ENCODE measurements around the gene KYAT1.

KYAT1 gene

DNA sequence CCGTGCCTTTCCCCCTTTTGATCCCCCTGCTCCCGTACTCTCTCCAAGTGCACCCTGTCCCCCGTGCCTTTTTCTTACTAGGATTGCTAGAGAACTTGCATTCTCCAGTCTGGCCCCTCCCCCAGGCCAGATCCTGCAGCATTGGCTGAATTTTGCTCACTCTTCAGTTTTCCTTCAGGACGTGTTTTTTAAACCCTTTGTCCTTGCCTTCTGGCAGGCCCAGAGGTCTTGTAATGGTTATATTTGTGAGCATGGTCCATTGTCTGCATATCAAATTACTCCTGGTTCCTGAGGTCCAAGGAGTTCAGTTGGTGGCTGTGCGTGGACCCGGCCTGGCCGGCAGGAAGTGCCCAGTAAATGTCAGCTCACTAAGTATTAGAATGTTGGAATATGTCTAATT is 94.1 kb downstream of the KYAT1 start:
- CTCF ChIA-PET = interaction anchor here (1.1 to 2.6 kb wide), 5 partner anchors 30 to 317 kb away, joined by 3 to 16 read pairs (median 4); partner anchors contain the start of gene ENDOG
- DNase-seq (ENCODE audit: extremely low spot score) = no peak
- TF ChIP-seq, protein P1, sequence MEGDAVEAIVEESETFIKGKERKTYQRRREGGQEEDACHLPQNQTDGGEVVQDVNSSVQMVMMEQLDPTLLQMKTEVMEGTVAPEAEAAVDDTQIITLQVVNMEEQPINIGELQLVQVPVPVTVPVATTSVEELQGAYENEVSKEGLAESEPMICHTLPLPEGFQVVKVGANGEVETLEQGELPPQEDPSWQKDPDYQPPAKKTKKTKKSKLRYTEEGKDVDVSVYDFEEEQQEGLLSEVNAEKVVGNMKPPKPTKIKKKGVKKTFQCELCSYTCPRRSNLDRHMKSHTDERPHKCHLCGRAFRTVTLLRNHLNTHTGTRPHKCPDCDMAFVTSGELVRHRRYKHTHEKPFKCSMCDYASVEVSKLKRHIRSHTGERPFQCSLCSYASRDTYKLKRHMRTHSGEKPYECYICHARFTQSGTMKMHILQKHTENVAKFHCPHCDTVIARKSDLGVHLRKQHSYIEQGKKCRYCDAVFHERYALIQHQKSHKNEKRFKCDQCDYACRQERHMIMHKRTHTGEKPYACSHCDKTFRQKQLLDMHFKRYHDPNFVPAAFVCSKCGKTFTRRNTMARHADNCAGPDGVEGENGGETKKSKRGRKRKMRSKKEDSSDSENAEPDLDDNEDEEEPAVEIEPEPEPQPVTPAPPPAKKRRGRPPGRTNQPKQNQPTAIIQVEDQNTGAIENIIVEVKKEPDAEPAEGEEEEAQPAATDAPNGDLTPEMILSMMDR (IDR thresholded peaks at IDR 0.05; ENCODE audit: control extremely low read depth, extremely low read depth, low read depth, missing control alignments) = no peak
- POLR2A ChIA-PET = interaction anchor here (0.8 kb wide), 1 partner anchor 235 kb away, joined by 3 read pairs; the partner anchor contains the start of gene SPTAN1

DNA sequence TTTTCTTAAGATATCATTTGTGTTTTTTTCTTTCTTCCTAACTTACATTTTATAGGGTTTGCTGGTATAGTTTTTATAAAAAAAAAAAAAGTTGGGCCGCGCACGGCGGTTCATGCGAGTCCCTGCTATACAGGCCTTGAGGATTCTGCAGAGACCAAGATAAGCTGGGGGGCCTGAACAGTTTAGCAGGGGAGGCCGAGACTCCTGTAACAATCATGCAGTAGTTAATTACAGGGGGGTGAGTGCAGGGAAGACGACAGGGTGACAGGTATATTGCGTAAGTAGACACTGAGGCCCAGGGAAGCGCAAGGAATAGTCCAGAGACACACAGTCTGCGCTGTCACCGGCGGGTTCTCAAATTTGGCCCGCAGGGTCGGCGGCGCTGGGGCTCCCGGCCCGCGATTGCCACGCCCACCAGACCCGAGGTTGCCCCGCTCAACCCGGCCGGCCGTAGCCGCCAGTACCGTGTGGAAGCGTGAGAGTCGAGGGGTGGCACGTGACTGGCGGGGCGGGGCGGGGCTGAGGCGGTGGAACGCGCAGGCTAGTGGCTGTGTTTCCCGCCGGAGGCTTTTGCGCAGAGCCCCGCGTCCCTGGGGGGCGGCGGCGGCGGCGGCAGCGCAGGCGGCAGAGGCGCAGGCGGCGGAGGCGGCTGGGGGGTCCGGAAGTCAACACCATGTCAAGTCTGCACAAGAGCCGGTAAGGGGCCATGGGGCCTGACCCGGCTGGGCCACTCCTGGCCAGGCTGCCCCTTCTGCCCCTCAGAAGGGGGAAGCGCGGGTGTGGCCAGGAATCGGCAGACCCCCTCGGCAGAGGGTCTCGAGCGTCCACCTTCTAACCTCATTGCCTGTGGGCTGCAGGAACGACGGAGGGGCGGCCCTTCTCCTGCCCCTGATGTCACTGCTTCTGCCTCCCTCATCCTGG is 94.8 kb downstream of the KYAT1 start, which contains the start of gene TBC1D13:
Gene TBC1D13, plus strand, starts transcription at position 573 of the 921 bp plus-strand sequence. Its CDS starts 101 bp downstream, at position 674.
- ChIA-PET CTCF (interaction anchor here (1.6 to 2.6 kb wide), 3 partner anchors 31 to 54 kb away, joined by 5 to 16 read pairs (median 8); partner anchors contain the start of gene ENDOG), POLR2A (no interaction called here)
- TF ChIP-seq, protein P1 (IDR thresholded peaks at IDR 0.05; ENCODE audit: control extremely low read depth, extremely low read depth, low read depth, missing control alignments) = no peak
- DNase-seq (ENCODE audit: extremely low spot score) = peak; percentile 94

DNA sequence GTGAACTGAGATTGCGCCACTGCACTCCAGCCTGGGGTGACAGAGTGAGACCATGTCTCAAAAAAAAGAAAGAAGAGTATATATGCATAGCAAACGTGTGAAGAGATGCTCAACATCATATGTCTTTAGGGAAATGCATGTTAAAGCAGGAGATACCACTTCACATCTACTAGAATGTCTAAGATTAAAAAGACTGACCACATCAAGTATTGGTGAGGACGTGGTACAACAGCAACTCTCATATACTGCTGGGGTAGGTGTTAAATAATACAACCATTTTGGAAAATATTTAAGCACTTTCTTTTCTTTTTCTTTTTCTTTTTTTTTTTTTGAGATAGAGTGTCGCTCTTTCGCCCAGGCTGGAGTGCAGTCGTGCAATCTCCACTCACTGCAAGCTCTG is 96.3 kb downstream of the KYAT1 start:
- ChIA-PET POLR2A (no interaction called here), CTCF (interaction anchor here (2.2 kb wide), 1 partner anchor 32 kb away, joined by 8 read pairs; the partner anchor contains the start of gene ENDOG)
- TF ChIP-seq, protein P1 (IDR thresholded peaks at IDR 0.05; ENCODE audit: control extremely low read depth, extremely low read depth, low read depth, missing control alignments) = no peak
- DNase-seq (ENCODE audit: extremely low spot score) = no peak
